Subcutaneous adipose tissue (tissue), 4 donors: ENCODE data around the gene DNAAF2. TPM values are rescaled to one million over a fixed set of nuclear protein-coding genes. Genes with fewer than 3 reads are reported as not detected.

ENCODE experiments used
- total RNA-seq, 4 donors: library from RNA; depleted of rRNA; stranded (reverse); fragments of >200 nt; gene quantifications; one replicate each; pipeline ENCODE4 v1.1.0, GENCODE V29; 2016
- TF ChIP-seq, protein P1 (sequence below): fragments of 450-650 bp; IDR thresholded peaks from one replicate; pipeline ENCODE4 v1.5.1; 2016; ENCODE audit warnings: low read depth, mild to moderate bottlenecking, control low read depth, antibody characterized with exemption, moderate library complexity

The DNAAF2 gene
- total RNA-seq, 4 donors from 2014 or later = 5.7 to 8.1 (median 7.2) TPM

DNA sequence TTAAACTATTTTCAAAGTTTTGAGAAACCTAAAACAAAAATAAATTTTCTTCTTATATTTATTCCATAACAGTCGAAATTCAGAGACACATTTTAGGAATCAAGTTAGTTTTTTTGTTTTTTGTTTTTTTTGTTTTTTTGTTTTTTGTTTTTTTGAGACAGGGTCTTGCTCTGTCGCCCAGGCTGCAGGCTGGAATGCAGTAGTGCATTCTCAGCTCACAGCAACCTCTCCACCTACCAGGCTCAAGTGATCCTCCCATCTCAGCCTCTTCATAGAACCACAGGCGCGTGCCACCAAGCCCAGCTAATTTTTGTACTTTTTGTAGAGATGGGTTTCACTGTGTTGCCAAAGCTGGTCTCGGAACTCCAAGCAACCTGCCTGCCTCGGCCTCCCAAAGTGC lies 18.5 kb upstream of the DNAAF2 start:
- TF ChIP-seq, protein P1, sequence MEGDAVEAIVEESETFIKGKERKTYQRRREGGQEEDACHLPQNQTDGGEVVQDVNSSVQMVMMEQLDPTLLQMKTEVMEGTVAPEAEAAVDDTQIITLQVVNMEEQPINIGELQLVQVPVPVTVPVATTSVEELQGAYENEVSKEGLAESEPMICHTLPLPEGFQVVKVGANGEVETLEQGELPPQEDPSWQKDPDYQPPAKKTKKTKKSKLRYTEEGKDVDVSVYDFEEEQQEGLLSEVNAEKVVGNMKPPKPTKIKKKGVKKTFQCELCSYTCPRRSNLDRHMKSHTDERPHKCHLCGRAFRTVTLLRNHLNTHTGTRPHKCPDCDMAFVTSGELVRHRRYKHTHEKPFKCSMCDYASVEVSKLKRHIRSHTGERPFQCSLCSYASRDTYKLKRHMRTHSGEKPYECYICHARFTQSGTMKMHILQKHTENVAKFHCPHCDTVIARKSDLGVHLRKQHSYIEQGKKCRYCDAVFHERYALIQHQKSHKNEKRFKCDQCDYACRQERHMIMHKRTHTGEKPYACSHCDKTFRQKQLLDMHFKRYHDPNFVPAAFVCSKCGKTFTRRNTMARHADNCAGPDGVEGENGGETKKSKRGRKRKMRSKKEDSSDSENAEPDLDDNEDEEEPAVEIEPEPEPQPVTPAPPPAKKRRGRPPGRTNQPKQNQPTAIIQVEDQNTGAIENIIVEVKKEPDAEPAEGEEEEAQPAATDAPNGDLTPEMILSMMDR = no peak

DNA sequence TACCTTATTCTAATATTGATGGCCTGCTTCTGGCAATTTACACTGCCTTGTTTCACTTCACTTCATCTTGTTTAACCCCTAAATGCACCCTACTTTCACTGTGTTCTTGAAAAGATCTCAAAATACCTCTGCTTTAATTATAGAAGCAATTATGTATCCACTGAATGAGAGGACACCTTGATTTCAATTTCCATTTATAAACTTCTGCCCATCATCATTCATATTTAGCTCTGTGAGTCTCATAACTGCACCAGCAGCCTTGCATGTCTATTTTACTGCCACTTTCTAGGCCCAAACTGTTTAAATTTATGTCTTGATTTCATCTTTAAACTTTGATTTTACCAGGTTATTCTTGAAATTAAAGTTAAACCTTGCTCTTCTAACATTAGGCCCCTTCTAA lies 7.1 kb upstream of the DNAAF2 start:
- TF ChIP-seq, protein P1 = no peak

DNA sequence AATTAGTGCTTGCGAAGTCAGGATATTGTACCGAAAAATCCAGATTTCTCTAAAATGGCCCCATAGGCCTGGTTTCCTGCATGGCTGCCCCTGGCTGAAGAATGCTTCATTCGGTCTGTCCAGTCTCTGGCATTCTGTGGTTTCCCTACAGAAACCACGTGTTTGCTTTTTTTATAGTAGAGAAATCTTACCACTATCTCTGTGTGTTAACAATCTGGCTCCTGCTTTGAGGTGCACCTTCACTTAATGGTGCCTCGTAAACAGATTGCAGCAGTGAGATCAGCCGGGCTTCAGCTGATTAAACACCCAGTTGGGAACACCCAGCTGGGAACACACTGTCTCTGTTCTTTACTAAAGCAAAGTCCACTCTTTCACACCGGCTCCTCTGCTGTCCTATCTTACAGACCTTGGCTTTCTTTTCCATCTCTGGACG lies 6.7 kb upstream of the DNAAF2 start:
- TF ChIP-seq, protein P1 = no peak

DNA sequence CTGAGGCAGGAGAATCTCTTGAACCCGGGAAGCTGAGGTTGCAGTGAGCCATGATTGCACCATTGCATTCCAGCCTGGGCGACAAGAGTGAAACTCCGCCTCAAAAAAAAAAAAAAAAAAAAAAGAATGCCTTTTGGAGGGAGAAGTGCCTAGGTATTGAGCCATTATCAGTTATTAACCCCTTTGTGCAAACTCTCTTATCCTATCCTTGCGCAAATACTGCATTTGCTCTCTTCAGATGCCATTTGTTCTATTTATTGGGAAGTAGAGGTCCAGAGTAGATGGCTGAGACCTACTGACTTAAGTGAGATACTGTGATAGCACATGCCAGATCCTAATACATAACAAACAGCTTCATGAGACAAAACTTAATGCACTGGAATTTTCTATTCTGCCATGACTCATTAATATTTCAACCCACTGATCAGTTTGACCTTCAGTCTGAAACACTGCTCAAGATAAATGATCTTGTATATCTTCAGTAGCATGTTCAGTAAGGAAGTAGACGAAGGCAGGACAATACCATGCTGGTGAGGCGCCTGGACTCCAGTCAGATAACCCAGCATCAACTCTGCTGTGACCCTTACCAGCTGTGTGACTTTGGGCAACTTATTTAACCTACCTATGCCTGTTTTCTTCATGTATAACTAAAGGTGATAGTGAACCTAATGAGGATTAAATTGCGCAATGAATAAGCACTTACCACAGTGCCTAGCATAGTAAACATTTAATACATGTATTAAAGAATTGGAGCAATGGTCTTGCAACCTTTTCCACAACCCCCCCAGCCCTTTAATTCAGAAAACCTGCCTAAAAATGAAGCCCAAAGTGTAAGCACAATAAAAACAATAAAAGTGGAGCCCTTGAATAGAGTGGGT lies 5.7 kb upstream of the DNAAF2 start:
- TF ChIP-seq, protein P1 = no peak

DNA sequence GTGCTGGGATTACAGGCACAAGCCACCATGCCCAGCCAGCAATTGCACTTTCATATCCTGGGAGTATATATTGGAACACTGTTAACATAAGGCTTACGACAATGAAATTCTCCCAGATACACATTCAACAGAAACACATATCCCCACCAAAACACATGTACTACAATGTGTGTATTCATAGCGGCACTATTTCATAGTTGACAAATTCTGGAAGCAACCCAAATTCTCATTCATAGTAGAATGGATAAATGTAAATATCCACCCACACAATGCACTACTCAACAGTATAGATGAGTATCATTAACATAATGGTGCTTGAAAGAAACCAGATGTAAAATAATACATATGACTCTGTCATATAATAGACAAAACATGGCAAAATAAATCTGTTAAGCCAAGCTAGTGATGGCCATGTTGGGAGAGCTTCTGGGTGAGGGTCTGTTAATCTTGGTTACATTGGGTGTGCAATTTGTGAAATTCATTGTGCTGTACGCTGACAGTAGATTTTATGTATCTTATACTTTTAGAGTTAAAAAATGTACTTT lies 2.6 kb upstream of the DNAAF2 start:
- TF ChIP-seq, protein P1 = no peak

DNA sequence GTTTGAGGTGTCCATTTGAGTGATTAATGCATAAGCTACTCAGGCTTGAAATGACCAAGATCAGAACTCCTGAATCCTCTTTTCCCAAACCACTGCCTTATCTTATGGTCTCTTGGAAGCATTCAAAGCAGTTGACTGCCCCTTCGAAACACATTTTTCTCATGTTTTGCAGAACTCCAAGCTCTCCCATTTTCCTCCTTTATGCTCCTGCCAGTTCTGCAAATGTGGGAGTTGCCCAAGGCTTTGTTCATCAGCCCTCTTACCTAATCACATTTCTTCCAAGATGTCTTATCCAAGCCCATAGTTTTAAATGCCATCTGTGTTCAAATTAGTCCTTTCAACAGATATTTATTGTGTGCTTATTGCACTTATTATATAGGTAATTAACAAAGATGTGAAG lies 1.8 kb upstream of the DNAAF2 start:
- TF ChIP-seq, protein P1 = no peak
